Skeletal muscle tissue (tissue), 4 donors: Measurements from ENCODE around the gene SYS1. TPM values are rescaled to one million over a fixed set of nuclear protein-coding genes. Genes with fewer than 3 reads are reported as not detected.
A peak's percentile ranks its signal among the peaks of the same experiment; 100 is the strongest.

ENCODE experiments used
- H3K27ac ChIP-seq: one replicate; pipeline ENCODE4 v1.7.0; 2013; ENCODE audit warnings: mild to moderate bottlenecking, low read depth, low read length, inconsistent platforms
- H3K27me3 ChIP-seq, 3 donors: one replicate each; pipeline ENCODE4 v1.7.0; 2013; ENCODE audit warnings: low read length in 3 of 3; ENCODE audit not compliant: control insufficient read depth in 3 of 3, insufficient read depth in 3 of 3
- H3K36me3 ChIP-seq, 3 donors: one replicate each; pipeline ENCODE4 v1.7.0; 2013; ENCODE audit warnings: low read length in 3 of 3; ENCODE audit not compliant: control insufficient read depth in 3 of 3, insufficient read depth in 3 of 3
- H3K4me1 ChIP-seq, 3 donors: one replicate each; pipeline ENCODE4 v1.7.0; 2013; ENCODE audit warnings: low read length in 3 of 3, mild to moderate bottlenecking in 3 of 3; ENCODE audit not compliant: control insufficient read depth in 3 of 3, insufficient read depth in 3 of 3
- H3K4me3 ChIP-seq, 3 donors: one replicate each; pipeline ENCODE4 v1.7.0; 2013; ENCODE audit warnings: low read length in 3 of 3
- H3K9ac ChIP-seq, 3 donors: one replicate each; pipeline ENCODE4 v1.7.0; 2013; ENCODE audit warnings: low read length in 3 of 3, mild to moderate bottlenecking in 3 of 3, moderate library complexity in 2 of 3, low read depth in 1 of 3
- H3K9me3 ChIP-seq, 3 donors: one replicate each; pipeline ENCODE4 v1.7.0; 2013; ENCODE audit warnings: low read length in 3 of 3; ENCODE audit not compliant: control insufficient read depth in 3 of 3
- total RNA-seq: library from RNA; depleted of rRNA; stranded (reverse); fragments of >200 nt; gene quantifications from one replicate; pipeline ENCODE4 v1.2.3, GENCODE V29; 2014
- donor health status: Osteomylitis.

Gene SYS1
- total RNA-seq, 1 donor from 2014 or later, result 13.6 TPM

DNA sequence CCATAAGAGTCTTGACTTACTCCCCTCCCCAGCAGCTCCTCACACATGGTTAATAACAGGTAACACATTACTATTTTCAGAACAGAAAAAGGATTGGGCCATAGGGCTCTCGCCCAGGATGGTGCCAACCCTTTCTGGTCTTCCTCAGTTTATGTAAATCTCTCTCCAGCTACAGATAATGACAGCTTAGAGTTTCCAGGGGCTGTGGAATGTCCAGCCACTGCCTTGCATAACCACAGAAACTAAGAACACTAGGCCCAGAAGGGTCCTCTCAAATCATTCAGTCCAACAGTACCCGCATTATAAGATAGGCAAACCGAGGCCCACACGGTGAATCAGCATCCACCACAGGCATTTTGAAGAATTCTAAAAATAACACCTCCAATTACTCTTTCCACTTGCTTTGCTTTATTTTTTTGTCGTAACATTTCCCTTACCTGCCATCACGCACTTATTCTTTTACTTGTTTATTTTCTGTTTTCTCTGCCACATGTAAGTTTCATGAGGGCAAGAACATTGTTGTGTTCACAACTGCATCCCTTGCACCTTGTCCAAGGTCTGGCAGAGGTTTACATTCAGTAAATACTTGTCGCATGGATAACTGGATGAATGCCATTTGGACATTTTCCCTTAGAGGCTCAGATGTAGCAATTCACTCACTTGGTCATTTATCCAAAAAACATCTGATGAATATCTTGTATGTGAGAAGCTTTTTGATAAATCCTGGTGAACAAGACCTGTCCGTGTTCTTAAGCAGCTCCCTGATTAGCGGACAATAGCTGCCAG, 8.3 kb upstream of the SYS1 start:
- H3K4me1 ChIP-seq, result peaks cover 24 to 48% (median 30%) of the 10 kb centered on the region in 3 donors

DNA sequence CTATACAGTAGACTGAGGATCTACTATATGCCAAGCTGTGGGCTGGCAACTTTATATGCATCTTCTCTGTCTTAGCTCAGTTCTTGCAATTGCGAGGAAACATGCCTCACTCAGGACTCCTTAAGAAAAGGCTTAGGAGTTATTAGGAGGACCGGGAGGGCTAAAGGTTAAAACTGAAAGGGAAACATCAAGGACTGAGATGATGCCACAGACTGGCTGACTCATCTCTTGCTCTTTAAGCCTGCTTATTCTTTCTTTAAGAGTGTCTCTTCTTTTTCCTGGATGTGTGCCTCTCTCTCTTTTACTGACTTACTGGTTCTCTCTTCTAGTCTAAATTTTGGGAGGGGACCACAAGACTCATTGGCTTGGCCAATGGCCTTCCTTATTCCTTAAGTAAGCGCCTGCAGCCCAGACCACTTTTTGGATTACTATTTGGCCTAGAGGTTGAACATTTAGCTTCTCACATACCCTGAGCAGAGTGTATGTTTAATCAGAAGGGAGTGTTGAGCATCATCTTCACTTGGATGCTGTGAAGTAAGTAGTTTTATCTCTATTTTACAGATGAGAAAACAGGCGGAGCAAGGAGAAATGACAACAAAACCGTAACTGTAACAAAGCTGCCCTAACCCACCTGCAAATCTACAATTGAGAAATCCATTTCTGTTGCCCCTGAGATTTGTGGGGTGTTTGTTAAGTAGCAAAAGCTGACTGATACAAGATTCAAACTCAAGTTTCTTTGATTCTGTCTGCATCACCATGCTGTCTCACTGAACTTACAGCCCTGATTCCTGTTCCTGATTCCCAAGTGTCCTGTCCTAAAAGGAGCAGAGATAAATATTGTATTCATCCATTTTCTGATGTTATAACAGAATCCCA, 7.5 kb upstream of the SYS1 start:
- H3K27ac ChIP-seq, result peak overlapping the region; percentile 61
- peak overlapping the region in 1 of 3 donors; percentile 29 for H3K9ac ChIP-seq
- no peaks in the 10 kb centered on the region for H3K27me3 ChIP-seq
- H3K36me3 ChIP-seq, result no peaks in the 10 kb centered on the region
- H3K4me1 ChIP-seq, result peaks cover 27 to 53% (median 34%) of the 10 kb centered on the region in 3 donors
- H3K4me3 ChIP-seq, result no peak overlapping the region
- no peaks in the 10 kb centered on the region for H3K9me3 ChIP-seq

More for the DNA sequence above, 8.3 kb upstream of the SYS1 start:
- Histone ChIP-seq H3K9me3 (no peaks in the 10 kb centered on the region), H3K36me3 (no peaks in the 10 kb centered on the region), H3K4me3 (no peak overlapping the region), H3K9ac (peak overlapping the region in 2 of 3 donors; percentile 15 to 29), H3K27me3 (no peaks in the 10 kb centered on the region), H3K27ac (peak overlapping the region; percentile 61)

DNA sequence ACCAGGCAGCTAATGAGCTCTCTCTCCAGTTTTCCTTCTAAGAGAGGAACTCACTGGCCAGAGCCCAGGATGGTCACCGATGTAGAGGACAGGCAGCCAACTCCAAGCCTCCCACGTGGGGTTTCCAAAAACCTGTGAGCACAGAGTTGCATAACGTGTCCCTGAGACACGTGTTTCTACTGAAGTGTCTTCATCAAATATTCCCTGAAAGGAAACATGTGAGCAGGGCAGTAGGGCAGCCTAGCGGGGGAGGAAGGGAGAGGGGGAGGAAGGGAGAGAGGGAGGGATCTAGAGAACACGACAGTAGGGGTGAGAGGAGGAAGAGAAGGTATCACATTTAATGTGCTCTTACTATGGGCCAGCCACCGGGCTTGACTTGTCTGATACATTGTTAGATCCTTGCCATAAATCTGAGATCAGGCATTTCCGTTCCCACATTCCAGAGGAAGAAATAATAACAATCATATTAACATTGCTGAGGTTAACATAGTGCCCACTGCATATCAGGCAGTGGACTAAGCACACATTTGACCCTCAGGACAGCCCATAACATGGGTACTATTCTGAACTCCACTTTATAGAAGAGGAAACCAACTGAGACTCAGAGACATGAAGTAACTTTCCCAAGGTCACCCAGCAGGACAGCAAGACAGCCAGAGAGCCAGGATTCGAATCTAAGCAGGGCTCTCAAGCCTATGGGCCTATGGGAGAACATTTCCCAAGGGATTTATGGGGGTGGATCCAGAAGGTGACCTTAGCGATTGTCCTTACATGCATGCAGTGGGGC, 4.5 kb upstream of the SYS1 start:
- H3K4me1 ChIP-seq, result peaks cover 31 to 61% (median 39%) of the 10 kb centered on the region in 3 donors
- no peaks in the 10 kb centered on the region for H3K9me3 ChIP-seq

DNA sequence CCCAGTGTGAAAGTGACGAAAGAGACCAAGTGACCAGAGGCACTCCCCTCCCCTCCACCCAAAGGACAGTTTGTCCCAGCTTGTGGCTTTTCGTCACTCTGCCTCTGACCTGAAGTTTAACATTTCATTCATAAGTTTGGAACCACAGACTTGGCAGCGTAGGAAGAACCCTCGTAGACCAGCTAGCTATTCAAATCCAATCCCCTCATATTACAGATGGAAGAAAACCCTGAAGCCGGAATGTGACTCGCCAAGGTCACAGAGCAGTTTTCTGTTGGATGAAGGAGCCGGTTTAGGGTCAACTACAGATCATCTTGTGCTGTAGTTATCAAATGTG, 3.9 kb upstream of the SYS1 start:
- H3K36me3 ChIP-seq, result no peaks in the 10 kb centered on the region
- H3K27ac ChIP-seq, result peak overlapping the region; percentile 94
- no peaks in the 10 kb centered on the region for H3K27me3 ChIP-seq
- H3K4me1 ChIP-seq, result peaks cover 37 to 63% (median 44%) of the 10 kb centered on the region in 3 donors
- H3K9me3 ChIP-seq, result no peaks in the 10 kb centered on the region
- H3K9ac ChIP-seq, result peak overlapping the region; percentile 52 to 73 (median 60)
- H3K4me3 ChIP-seq, result peak overlapping the region in 1 of 3 donors; percentile 2

More for the DNA sequence above, 4.5 kb upstream of the SYS1 start:
- Histone ChIP-seq H3K27ac (peak overlapping the region; percentile 94), H3K9ac (peak overlapping the region; percentile 60 to 79 (median 73)), H3K4me3 (peak overlapping the region in 2 of 3 donors; percentile 42 to 58), H3K36me3 (no peaks in the 10 kb centered on the region), H3K27me3 (no peaks in the 10 kb centered on the region)

DNA sequence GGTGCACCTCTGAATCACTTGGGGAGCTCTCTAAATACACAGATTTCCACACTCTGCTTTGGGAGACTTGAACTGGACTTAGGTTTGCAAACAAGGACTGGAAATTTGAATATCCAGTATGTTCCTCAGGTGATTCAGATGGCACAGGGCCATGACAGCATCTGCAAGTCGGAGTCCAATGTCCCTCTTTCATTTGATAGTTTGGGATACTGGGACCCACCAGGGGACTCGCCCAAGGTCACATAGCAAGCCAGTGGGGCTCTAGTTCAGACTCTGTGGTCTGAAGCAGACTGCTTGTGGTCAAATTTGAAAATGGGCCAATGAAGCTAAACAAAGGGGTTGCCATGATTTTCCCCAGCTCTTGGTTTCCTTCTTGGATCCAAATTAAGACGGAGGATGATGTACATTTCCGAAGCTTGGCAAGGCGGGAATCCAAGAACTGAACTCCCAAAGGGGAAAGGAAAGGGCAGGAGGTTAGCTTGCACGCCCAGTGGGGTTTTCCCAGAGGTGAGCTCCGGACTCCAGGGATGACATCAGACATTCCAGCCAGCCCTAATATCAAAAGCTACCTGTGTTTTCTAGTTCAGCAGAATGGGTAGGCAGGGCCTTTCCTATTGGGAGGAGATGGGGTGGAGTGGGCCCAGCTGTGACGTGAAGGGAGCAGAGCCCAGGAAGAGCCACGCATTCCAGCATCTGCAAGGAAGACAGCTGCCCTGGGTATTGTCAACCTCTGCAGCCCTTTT, 3.4 kb upstream of the SYS1 start:
- Histone ChIP-seq H3K4me1 (peaks cover 39 to 60% (median 44%) of the 10 kb centered on the region in 3 donors), H3K9ac (peak overlapping the region; percentile 52 to 73 (median 60)), H3K27ac (peak overlapping the region; percentile 94)

DNA sequence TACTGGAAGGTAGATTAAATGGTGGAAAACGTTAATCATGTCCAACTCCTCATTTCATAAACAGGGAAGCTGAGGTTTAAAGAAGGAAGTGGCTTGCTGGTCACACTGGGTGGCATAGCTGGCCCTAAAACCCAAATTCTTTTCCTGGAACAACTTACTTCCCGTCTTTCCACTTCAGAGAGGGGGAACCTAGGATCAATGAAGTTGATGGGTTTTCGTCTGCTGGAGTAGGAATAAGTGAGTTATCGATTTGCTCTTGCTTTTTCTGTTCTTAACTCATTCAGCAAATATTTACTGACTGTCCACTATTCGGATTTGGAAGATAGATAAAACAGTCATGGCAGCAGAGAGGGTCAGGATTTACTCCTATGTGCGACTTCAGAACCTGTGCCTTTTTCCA, 1.2 kb upstream of the SYS1 start:
- no peak overlapping the region for H3K9ac ChIP-seq
- no peak overlapping the region for H3K27ac ChIP-seq
- no peaks in the 10 kb centered on the region for H3K27me3 ChIP-seq
- peaks cover 5 to 21% (median 16%) of the 10 kb centered on the region in 3 donors for H3K36me3 ChIP-seq
- no peak overlapping the region for H3K4me3 ChIP-seq
- H3K4me1 ChIP-seq, result peaks cover 39 to 57% (median 44%) of the 10 kb centered on the region in 3 donors
- H3K9me3 ChIP-seq, result no peaks in the 10 kb centered on the region

More for the DNA sequence above, 3.4 kb upstream of the SYS1 start:
- no peaks in the 10 kb centered on the region for H3K36me3 ChIP-seq
- no peaks in the 10 kb centered on the region for H3K9me3 ChIP-seq
- H3K27me3 ChIP-seq, result no peaks in the 10 kb centered on the region
- no peak overlapping the region for H3K4me3 ChIP-seq

DNA sequence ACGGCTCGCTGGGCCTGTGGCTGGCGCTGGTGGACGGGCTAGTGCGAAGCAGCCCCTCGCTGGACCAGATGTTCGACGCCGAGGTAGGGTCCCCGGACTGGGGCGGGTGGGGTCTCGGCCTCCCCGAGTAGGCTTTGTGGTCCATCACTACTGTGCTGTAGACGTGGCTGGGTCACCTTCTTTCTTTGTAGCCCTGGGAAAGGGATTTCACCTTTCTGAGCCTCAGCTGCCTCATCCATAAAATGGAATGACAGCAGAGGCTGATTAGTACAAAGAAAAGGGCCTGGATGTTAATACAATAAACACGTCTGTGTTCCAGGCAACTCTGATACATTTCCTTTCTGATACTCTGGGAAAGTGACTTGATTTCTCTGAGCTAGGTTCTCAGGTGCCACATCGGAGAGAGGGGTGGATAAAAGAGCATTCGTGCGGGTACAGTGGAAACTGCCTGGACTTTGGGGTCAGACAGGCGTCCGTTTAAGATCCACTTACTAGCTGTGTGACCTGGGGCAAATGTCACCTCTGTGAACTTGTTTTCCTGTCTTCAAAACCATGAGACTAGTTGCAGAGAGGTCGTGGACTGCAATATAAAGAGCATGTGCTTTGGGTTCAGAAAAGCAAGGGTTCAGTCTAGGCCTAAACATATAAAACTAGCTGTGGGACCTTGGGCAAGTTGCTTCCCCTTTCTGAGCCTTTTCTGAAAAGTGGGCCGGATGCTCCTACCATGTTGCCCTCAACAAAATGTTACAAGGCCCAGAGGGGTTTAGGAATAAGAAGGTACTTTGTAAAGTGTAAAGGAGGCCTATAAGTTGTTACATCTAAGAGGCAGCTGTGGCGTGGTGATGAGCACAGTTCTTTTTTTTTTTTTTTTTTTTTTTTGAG, 896 bp downstream of the SYS1 start:
- no peaks in the 10 kb centered on the region for H3K27me3 ChIP-seq
- H3K27ac ChIP-seq, result peak overlapping the region; percentile 96
- H3K9me3 ChIP-seq, result no peaks in the 10 kb centered on the region
- peaks cover 24 to 38% (median 25%) of the 10 kb centered on the region in 3 donors for H3K4me1 ChIP-seq
- H3K9ac ChIP-seq, result peak overlapping the region; percentile 94 to 99 (median 96)
- peak overlapping the region; percentile 89 to 95 (median 91) for H3K4me3 ChIP-seq
- H3K36me3 ChIP-seq, result peaks cover 13 to 39% (median 34%) of the 10 kb centered on the region in 3 donors

DNA sequence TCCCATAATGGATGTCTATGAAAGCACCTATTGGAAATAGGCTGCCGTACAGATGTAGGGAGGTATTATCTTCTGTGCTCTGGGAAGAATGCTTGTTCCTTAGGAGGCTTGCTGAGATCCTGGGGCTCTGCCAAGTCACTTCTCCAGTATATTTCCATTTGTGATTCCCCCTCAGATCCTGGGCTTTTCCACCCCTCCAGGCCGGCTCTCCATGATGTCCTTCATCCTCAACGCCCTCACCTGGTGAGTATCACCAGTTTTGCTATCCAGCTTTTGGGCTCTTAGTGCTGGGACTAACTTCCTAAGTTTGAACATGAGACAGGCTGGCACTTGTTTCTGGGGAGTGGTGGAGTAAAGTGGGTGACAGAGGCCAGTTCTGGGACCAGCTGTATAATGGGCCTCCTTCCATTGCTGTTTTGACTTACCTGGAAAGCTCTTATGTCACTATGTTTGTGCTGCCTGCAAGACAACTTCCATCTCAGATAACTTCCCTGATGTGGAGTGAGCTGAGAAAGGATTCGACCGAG, 2.6 kb downstream of the SYS1 start:
- H3K4me1 ChIP-seq, result peaks cover 12 to 26% (median 17%) of the 10 kb centered on the region in 3 donors
- H3K27me3 ChIP-seq, result no peaks in the 10 kb centered on the region
- no peaks in the 10 kb centered on the region for H3K9me3 ChIP-seq
- H3K9ac ChIP-seq, result no peak overlapping the region
- no peak overlapping the region for H3K27ac ChIP-seq
- no peak overlapping the region for H3K4me3 ChIP-seq
- H3K36me3 ChIP-seq, result peaks cover 13 to 42% (median 34%) of the 10 kb centered on the region in 3 donors
